HG03060 (cell line): ENCODE results near the gene CACNA1B.

ENCODE experiments used
- ATAC-seq: cut with Tn5 transposase; IDR thresholded peaks from one replicate; pipeline ENCODE4 v1.9.1; 2021; ENCODE audit warnings: low read depth, moderate number of reproducible peaks; ENCODE audit not compliant: unreplicated experiment

The CACNA1B gene

GRCh38 chr9:137917795-137918194 lies 40.2 kb downstream of the CACNA1B start:
- no peak for ATAC-seq

GRCh38 chr9:137918331-137919094 lies 40.9 kb downstream of the CACNA1B start:
- no peak for ATAC-seq

GRCh38 chr9:137919095-137919465 lies 41.5 kb downstream of the CACNA1B start:
- ATAC-seq = no peak

GRCh38 chr9:137919649-137920141 lies 42.1 kb downstream of the CACNA1B start:
- ATAC-seq = no peak

GRCh38 chr9:137920753-137921152 lies 43.2 kb downstream of the CACNA1B start:
- ATAC-seq = no peak

GRCh38 chr9:137924169-137924568 lies 46.6 kb downstream of the CACNA1B start:
- ATAC-seq = no peak

- ATAC-seq = no peak
Measured at GRCh38 chr9:137924761-137925369, 47.3 kb downstream of the CACNA1B start.

- ATAC-seq = no peak
Measured at GRCh38 chr9:137943655-137944054, 66.1 kb downstream of the CACNA1B start.

- no peak for ATAC-seq
Measured at GRCh38 chr9:137945581-137945980, 68.0 kb downstream of the CACNA1B start.

- ATAC-seq = no peak
Measured at GRCh38 chr9:137946993-137947392, 69.4 kb downstream of the CACNA1B start.

GRCh38 chr9:137948642-137949041 lies 71.1 kb downstream of the CACNA1B start:
- ATAC-seq = no peak

- ATAC-seq = no peak
Measured at GRCh38 chr9:137949260-137949659, 71.7 kb downstream of the CACNA1B start.

GRCh38 chr9:137951107-137951506 lies 73.5 kb downstream of the CACNA1B start:
- ATAC-seq = no peak

- ATAC-seq = no peak
Measured at GRCh38 chr9:137951597-137952490, 74.3 kb downstream of the CACNA1B start.

- ATAC-seq = no peak
Measured at GRCh38 chr9:137952976-137953666, 75.5 kb downstream of the CACNA1B start.

- no peak for ATAC-seq
Measured at GRCh38 chr9:137953683-137954438, 76.3 kb downstream of the CACNA1B start.

GRCh38 chr9:137955224-137955570 lies 77.6 kb downstream of the CACNA1B start:
- no peak for ATAC-seq

GRCh38 chr9:137955586-137955985 lies 78.0 kb downstream of the CACNA1B start:
- no peak for ATAC-seq

GRCh38 chr9:137956039-137956438 lies 78.5 kb downstream of the CACNA1B start:
- ATAC-seq = no peak
